ENCODE results near the gene PDZD7. TPM values are rescaled to one million over a fixed set of nuclear protein-coding genes. Genes with fewer than 3 reads are reported as not detected.

The PDZD7 gene
- total RNA-seq, 1 donor from 2014 or later: not detected

DNA sequence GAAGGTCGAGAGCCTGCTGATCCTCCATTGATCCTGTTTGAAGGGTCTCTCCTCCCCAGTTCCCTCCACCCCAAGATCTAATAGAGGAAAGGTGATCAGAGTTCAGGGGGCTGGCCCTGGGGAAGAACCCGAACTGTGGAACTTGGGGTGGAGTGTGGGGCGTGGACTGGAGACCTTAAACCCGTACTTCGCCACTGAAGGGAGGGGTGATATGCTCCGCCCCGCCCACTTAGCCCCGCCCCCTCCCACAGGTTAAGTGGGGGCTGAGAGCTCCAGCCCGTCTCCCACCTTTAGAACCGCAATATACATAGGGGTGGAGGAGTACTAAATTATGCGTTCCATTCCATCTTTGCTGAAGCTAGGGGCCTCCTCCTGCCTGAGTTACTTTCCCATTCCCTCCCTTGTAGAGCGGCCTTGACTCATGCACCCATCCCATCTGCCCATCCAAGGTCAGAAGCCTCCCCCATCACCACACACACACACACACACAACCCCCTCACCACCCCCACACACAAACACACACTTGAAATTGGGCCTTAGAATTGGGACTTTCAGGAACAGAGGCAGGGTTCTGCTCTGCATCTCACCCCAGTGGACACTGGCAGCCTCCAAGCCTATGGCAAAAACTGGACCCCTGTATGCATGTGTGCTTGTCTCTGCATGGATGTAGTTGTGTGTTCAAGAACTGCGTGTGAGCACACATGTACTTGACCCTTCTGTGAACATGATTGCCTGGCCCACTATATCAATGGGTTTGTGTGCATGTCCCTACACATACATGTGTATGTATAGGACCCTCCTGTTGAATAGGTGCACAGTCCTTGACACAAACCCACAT lies 60.6 kb downstream of the PDZD7 start:
- peaks cover 3% of the 10 kb centered on the region for H3K36me3 Mint-ChIP-seq
- Histone ChIP-seq H3K9ac (no peak overlapping the region), H3K36me3 (no peaks in the 10 kb centered on the region), H3K27ac (no peak overlapping the region), H2AFZ (replicated peaks) (peak overlapping the region; percentile 91), H3K9me3 (ENCODE audit: low read depth) (no peaks in the 10 kb centered on the region), H4K20me1 (ENCODE audit: low read depth) (peaks cover 4% of the 10 kb centered on the region), H3F3A (ENCODE audit: low read depth) (peaks cover 33% of the 10 kb centered on the region), H3K79me2 (ENCODE audit: low read depth) (no peaks in the 10 kb centered on the region), H3K27me3 (peaks cover 20% of the 10 kb centered on the region), H3K4me2 (peak overlapping the region; percentile 93), H3K4me1 (peaks cover 13% of the 10 kb centered on the region), H3K4me3 (peak overlapping the region; percentile 69)
- TF ChIP-seq, protein P1, sequence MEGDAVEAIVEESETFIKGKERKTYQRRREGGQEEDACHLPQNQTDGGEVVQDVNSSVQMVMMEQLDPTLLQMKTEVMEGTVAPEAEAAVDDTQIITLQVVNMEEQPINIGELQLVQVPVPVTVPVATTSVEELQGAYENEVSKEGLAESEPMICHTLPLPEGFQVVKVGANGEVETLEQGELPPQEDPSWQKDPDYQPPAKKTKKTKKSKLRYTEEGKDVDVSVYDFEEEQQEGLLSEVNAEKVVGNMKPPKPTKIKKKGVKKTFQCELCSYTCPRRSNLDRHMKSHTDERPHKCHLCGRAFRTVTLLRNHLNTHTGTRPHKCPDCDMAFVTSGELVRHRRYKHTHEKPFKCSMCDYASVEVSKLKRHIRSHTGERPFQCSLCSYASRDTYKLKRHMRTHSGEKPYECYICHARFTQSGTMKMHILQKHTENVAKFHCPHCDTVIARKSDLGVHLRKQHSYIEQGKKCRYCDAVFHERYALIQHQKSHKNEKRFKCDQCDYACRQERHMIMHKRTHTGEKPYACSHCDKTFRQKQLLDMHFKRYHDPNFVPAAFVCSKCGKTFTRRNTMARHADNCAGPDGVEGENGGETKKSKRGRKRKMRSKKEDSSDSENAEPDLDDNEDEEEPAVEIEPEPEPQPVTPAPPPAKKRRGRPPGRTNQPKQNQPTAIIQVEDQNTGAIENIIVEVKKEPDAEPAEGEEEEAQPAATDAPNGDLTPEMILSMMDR (IDR thresholded peaks at IDR 0.05): no peak
- TF ChIP-seq EZH2 (IDR thresholded peaks at IDR 0.05) (no peak), EZH2phosphoT487 (IDR thresholded peaks at IDR 0.05) (no peak)
- peaks cover 31% of the 10 kb centered on the region for H3K4me1 Mint-ChIP-seq
- H3K4me3 Mint-ChIP-seq: peak overlapping the region; percentile 85
- H3K9me3 Mint-ChIP-seq: no peaks in the 10 kb centered on the region
- no peak overlapping the region for H3K27ac Mint-ChIP-seq
- peak; percentile 42 for DNase-seq (ENCODE audit: low spot score)
- peaks cover 14% of the 10 kb centered on the region for H3K27me3 Mint-ChIP-seq (ENCODE audit: insufficient read depth, low read depth)

GRCh38 chr10:100969187-100970075 lies 61.5 kb downstream of the PDZD7 start, which contains the start of gene SEMA4G:
Gene SEMA4G, plus strand, starts transcription at chr10:100969504. Its CDS starts 3,409 bp downstream, at chr10:100972913.
- Mint-ChIP-seq H3K4me3 (peak within 1 kb of the TSS; percentile 85), H3K36me3 (peaks cover 3% of the 10 kb centered on the region), H3K4me1 (peaks cover 31% of the 10 kb centered on the region), H3K9me3 (no peaks in the 10 kb centered on the region), H3K27me3 (ENCODE audit: insufficient read depth, low read depth) (peaks cover 14% of the 10 kb centered on the region), H3K27ac (no peak within 1 kb of the TSS)
- Histone ChIP-seq H3K4me1 (peaks cover 13% of the 10 kb centered on the region), H3F3A (ENCODE audit: low read depth) (peaks cover 33% of the 10 kb centered on the region), H3K27me3 (peaks cover 20% of the 10 kb centered on the region), H2AFZ (replicated peaks) (peak within 1 kb of the TSS; percentile 91), H3K79me2 (ENCODE audit: low read depth) (no peaks in the 10 kb centered on the region), H3K4me2 (peak within 1 kb of the TSS; percentile 93), H3K4me3 (peak within 1 kb of the TSS; percentile 69), H3K9ac (no peak within 1 kb of the TSS), H3K9me3 (ENCODE audit: low read depth) (no peaks in the 10 kb centered on the region), H3K27ac (no peak within 1 kb of the TSS), H3K36me3 (no peaks in the 10 kb centered on the region), H4K20me1 (ENCODE audit: low read depth) (peaks cover 4% of the 10 kb centered on the region)
- peak; percentile 47 for TF ChIP-seq EZH2 (IDR thresholded peaks at IDR 0.05)
- TF ChIP-seq, protein P1 (IDR thresholded peaks at IDR 0.05): peak; percentile 74
- no peak for TF ChIP-seq EZH2phosphoT487 (IDR thresholded peaks at IDR 0.05)
- peak; percentile 88 for DNase-seq (ENCODE audit: low spot score)

DNA sequence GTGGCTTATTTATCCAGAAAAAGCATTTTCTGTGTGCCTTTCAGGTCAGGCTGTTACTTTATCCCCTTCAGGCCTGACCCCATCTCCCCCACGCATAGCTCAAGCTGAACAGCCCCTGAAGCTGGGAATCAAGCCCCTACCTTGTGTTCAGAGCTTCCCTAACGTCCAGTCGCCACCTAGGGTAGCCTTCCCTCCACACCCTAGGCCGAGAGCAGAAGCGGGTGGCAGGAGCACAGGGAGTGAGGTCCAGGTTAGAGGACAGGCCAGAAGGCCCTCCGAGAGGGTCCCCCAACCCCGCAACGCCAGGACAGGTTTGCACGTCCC lies 62.1 kb downstream of the PDZD7 start:
- no peak overlapping the region for H3K9ac ChIP-seq
- peaks cover 31% of the 10 kb centered on the region for H3K4me1 Mint-ChIP-seq

More for the DNA sequence above, 62.1 kb downstream of the PDZD7 start:
- Mint-ChIP-seq H3K4me3 (peak overlapping the region; percentile 85), H3K9me3 (no peaks in the 10 kb centered on the region), H3K27ac (no peak overlapping the region), H3K27me3 (ENCODE audit: insufficient read depth, low read depth) (peaks cover 12% of the 10 kb centered on the region), H3K36me3 (peaks cover 3% of the 10 kb centered on the region)
- TF ChIP-seq, protein P1 (IDR thresholded peaks at IDR 0.05): no peak
- no peak for TF ChIP-seq EZH2phosphoT487 (IDR thresholded peaks at IDR 0.05)
- TF ChIP-seq EZH2 (IDR thresholded peaks at IDR 0.05): no peak
- peaks cover 4% of the 10 kb centered on the region for H4K20me1 ChIP-seq (ENCODE audit: low read depth)
- peaks cover 20% of the 10 kb centered on the region for H3K27me3 ChIP-seq
- H3K4me1 ChIP-seq: peaks cover 13% of the 10 kb centered on the region
- H3K27ac ChIP-seq: no peak overlapping the region
- peak overlapping the region; percentile 91 for H2AFZ ChIP-seq (replicated peaks)
- no peaks in the 10 kb centered on the region for H3K36me3 ChIP-seq
- DNase-seq (ENCODE audit: low spot score): no peak
- peak overlapping the region; percentile 69 for H3K4me3 ChIP-seq
- peak overlapping the region; percentile 93 for H3K4me2 ChIP-seq
- no peaks in the 10 kb centered on the region for H3K79me2 ChIP-seq (ENCODE audit: low read depth)
- peaks cover 33% of the 10 kb centered on the region for H3F3A ChIP-seq (ENCODE audit: low read depth)
- H3K9me3 ChIP-seq (ENCODE audit: low read depth): no peaks in the 10 kb centered on the region
